Astrocyte of the cerebellum (primary cell): ENCODE measurements around the gene SLC2A4.

Experiments used
- DNase-seq: peaks from one replicate; pipeline ENCODE4 v3.0.0-alpha.2; 2011; ENCODE audit warnings: low read depth
- H3K4me3 ChIP-seq: 2 replicates; pipeline ENCODE4 v1.5.1; 2011; ENCODE audit warnings: mild to moderate bottlenecking, low read depth, low read length, moderate library complexity
- CTCF ChIP-seq: IDR thresholded peaks from 2 replicates; pipeline ENCODE4 v1.5.1; 2012; ENCODE audit warnings: low read length, low read depth, moderate library complexity, mild to moderate bottlenecking; ENCODE audit errors: missing control alignments
- in situ Hi-C: cut with HindIII; loops from 2 replicates; pipeline ENCODE4 v1.10.0; 2017; ENCODE audit warnings: low sequenced_read_pairs

The SLC2A4 gene

GRCh38 chr17:7260651-7261378 is 20.7 kb upstream of the SLC2A4 start:
- DNase-seq, result no peak
- TF ChIP-seq CTCF, result no peak
- in situ Hi-C loops, result no loop called here
- peak overlapping the region; percentile 27 for H3K4me3 ChIP-seq

- in situ Hi-C loops, result no loop called here
- peak overlapping the region; percentile 27 for H3K4me3 ChIP-seq
- DNase-seq, result no peak
- no peak for TF ChIP-seq CTCF
Observed at GRCh38 chr17:7261379-7262191, 19.9 kb upstream of the SLC2A4 start.

- in situ Hi-C loops, result no loop called here
- H3K4me3 ChIP-seq, result peak within 1 kb of the TSS; percentile 27
- no peak for TF ChIP-seq CTCF
- no peak for DNase-seq
Observed at GRCh38 chr17:7262192-7262934, 19.2 kb upstream of the SLC2A4 start, which contains the start of gene CLDN7. Gene CLDN7 (minus strand): TSS chr17:7262478. CDS start chr17:7262043, 435 bp downstream.

GRCh38 chr17:7262935-7263800 is 18.4 kb upstream of the SLC2A4 start:
- H3K4me3 ChIP-seq, result no peak overlapping the region
- TF ChIP-seq CTCF, result no peak
- no peak for DNase-seq
- in situ Hi-C loops, result no loop called here

GRCh38 chr17:7263801-7264078 is 17.8 kb upstream of the SLC2A4 start:
- H3K4me3 ChIP-seq, result no peak overlapping the region
- DNase-seq, result no peak
- TF ChIP-seq CTCF, result no peak
- in situ Hi-C loops, result no loop called here

GRCh38 chr17:7266784-7267183 is 14.7 kb upstream of the SLC2A4 start:
- in situ Hi-C loops, result no loop called here
- H3K4me3 ChIP-seq, result no peak overlapping the region
- no peak for TF ChIP-seq CTCF
- no peak for DNase-seq
